GM21619 (cell line): ENCODE measurements around the gene GPBAR1.
"Not testable (repeated sequence)": the region's sequence is repeated elsewhere in the genome, so short reads cannot be mapped to it uniquely, and the experiment has no call there.

ENCODE experiments used
- ATAC-seq: cut with Tn5 transposase; IDR thresholded peaks from one replicate; pipeline ENCODE4 v1.9.1; 2021; ENCODE audit not compliant: unreplicated experiment

The GPBAR1 gene

DNA sequence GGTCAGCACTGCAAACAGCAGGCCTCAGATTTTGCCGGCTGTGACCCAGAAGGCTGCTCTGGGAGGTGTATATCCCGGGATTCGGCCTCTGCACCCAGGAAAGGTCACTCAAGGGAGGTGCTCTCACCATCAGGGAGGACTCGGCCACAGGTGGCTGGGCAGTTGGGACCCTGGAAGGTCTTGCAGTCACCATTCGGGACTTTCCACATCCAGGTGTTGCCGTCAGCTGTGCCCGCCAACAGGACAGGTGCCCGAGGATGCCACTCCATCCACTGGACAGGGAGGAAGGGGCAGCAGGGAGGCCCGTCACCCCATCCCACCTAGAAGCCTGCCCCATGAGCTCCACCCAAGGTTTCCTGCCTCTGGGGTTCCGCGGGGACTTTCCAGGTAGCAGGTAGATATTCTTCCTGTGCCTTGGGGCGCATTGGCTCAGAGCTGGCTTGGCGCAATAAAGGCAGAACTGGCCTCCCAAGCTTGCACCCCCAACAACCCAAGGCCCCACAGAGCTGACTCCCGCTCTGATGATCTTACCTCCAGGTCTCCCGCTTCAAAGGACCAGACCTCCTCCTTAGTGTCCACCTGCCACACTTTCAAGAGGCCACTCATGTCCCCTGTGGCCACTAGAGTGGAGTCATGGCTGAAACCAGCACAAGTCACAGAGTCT lies 5.6 kb downstream of the GPBAR1 start:
- no peak for ATAC-seq

DNA sequence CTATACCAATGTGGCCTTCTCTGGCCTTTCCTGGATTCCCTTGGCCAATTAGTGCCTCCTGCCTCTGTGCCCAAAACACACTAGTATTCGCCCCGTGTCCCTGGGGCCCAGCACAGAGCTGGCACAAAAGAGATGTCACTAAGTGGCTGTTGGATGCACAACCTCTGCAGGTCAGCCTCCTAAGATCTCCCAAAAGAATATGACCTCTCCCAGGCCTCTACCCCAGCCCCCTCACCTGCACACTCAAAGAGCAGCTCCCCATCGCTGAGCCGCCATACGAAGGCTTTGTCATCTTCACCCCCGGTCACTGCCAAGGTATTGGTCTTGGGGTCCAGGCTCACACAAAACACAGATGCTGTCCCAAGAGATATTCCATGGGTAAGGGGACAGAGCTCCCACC lies 6.4 kb downstream of the GPBAR1 start:
- no peak for ATAC-seq

DNA sequence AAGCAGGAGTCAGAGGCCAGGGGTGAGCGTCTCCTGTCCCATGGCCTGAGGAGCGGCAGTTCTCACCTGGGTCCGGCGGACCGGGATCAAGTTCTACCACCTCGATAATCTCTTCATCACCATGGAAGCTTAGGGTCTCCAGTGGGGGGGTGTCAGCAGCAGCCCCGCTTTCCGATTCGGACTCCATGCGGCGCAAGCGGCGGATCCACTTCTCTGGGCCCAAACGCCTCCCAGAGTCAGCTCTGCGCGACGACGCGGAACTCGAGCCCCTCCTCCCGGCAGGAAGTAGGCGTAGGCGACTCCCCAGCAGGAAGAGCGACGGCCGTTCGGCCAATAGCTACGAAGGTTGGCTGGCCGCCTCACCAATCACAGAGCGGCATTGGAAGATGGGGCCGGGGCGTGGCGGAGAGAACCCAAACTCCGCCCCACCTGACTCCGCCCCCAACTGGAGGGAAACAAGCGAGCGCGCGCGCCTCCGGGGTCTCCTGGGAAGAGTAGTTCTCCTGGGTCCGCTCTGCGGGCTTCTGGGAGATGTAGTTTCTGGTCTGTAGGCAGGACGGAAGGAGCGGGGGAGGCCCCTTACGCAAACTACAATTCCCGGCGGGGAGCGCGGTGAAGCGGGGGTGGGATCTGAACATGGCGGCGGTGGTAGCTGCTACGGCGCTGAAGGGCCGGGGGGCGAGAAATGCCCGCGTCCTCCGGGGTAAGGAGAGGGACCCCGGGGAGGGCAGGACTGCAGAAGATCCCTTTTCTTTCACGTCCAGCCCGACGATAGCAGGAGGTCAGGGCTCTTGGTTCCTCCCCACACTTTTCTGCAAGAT lies 9.3 kb downstream of the GPBAR1 start, which contains the start of the genes AAMP and PNKD:
Gene AAMP, minus strand, starts transcription at position 238 of the 821 bp plus-strand sequence. Its CDS starts 51 bp downstream, at position 187.
Gene PNKD, plus strand, starts transcription at position 620 of the 821 bp plus-strand sequence. Its CDS starts 17 bp downstream, at position 637.
- ATAC-seq, result peak; percentile 88

DNA sequence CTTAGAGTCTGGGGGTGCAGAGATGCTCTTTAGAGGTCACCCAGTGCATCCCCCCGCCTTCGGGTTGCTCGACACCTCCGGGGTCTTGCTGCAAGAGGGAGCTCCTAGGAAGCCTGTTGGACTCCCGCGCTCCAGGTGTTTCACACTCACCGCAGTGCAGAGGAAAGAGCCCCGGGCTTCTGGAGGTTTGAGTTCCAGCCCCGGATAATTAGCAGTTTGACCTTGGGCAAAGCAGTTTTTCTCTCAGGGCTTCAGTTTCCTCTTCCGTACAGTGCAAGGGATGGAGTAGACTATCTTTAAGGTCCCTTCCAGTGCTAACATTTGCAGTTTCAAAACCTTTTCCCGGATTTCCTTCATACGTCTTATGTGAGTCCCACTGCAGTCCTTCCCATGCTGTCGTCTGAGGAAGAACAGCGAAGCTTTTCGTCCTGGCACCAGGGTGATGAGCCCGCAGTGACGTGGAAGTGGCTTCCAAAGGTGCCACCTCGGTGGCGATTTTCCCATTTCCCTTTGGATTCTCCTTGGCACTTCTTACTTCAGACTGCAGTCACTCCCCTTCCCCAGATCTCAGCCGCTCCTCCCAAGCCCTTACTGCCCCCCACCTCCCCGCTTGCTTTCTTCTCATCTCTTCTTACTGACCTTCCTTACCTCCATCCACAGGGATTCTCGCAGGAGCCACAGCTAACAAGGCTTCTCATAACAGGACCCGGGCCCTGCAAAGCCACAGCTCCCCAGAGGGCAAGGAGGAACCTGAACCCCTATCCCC lies 10.1 kb downstream of the GPBAR1 start:
- ATAC-seq, result no peak

DNA sequence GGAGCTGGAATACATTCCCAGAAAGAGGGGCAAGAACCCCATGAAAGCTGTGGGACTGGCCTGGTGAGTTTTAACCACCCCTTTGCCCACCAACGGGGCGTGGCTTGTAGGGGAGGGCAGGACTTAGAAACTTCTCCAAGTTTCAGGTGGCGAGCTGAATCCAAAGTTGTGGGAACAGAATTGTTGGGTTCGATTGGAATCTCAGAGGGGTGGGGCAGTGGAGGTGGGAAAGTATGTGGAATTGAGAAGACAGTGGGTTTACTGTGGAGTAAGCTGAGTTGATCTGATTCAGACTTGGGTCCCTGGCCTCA lies 10.6 kb downstream of the GPBAR1 start:
- no peak for ATAC-seq

DNA sequence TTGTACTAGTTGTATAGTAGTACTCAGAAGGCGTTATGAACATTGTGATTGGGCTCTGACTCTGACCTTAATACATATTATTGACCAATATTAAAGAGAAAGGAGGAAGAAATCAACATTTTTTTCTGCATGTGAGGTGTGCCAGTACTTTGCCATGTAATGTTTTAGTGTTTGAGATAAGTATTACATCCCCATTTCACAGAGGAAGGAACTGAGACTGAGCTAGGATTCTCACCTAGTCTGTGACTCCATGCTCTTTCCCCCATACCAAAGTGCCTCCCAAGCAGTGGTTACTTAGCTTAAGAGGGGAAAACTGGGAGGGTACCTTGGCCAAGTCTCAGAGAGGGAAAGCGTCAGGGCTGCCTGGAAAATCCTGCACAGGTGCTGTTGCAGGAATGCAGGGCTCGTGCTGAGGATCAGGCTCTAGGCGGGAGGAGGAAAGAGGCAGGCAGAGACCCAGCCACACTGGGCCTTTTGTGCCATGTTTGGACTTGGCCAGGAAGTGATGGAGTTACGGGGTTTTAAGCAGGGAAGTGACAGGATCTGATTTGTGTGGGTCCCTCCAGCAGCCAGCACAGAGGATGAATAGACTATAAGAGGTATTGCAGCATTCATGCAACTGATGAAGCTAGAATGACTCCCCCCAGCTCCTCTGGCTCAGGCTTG lies 11.2 kb downstream of the GPBAR1 start:
- no peak for ATAC-seq

DNA sequence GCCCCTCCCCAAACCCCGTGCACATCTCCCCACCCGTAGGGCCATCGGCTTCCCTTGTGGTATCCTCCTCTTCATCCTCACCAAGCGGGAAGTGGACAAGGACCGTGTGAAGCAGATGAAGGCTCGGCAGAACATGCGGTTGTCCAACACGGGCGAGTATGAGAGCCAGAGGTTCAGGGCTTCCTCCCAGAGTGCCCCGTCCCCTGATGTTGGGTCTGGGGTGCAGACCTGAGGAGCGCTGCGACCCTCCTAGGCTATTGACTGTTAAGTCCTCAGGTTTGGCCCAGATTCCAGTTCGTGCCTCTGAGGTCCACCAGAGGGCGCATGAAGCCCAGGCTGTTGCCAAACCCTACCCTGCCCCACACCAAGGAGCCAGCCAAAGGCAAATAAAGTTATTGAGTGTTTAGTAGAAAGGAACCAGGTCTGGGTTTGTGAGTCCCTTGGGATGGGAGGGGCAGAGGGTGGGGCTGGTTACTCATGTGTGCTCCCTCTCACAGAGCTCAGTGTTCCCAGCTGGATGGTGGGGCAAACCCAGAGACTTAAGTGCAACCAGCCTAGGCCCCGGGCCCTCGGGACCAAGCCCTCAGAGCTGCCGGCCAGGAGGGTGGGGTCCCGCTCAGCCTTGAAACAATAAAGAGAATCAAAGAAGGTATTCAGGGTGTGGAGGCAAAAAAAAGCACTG lies 11.9 kb downstream of the GPBAR1 start:
- ATAC-seq, result peak; percentile 20

DNA sequence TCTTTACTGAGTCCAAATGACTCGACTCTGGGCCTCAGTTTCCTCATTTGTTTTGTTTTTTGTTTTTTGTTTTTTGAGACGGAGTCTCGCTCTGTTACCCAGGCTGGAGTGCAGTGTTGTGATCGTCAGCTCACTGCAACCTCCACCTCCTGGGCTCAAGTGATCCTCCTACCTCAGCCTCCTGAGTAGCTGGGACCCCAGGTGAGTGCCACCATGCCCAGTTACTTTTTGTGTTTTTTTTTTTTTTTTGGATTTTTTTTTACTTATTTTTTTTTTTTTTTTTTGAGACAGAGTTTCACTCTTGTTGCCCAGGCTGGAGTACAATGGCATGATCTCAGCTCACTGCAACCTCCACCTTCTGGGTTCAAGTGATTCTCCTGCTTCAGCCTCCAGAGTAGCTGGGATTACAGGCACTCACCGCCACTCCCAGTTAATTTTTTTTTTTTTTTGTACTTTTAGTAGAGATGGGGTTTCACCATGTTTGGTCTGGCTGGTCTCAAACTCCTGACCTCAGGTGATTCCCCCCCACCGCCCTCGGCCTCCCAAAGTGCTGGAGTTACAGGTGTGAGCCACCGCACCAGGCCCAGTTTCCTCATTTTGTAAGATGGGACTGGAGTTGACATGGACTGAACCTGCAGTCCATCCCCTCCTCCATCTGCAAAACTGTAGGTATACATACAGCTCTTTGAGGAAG lies 12.5 kb downstream of the GPBAR1 start:
- not testable (repeated sequence) for ATAC-seq

DNA sequence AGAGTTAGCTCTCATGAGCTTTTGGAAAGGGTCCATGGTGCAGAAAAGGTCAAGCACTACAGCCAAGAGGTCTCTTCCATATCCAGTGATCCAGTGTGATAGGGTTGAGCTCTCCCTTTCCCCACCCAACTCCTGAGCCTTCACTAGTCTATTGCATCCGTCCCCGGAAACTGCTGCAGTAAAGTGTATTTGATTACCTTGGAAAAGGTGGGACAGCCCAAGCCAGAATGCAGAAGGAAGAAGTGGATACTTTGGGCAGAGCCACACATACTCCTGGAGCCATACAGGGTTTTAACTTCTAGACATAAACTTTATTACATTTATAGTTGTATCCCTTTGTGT lies 13.1 kb downstream of the GPBAR1 start:
- ATAC-seq, result no peak

DNA sequence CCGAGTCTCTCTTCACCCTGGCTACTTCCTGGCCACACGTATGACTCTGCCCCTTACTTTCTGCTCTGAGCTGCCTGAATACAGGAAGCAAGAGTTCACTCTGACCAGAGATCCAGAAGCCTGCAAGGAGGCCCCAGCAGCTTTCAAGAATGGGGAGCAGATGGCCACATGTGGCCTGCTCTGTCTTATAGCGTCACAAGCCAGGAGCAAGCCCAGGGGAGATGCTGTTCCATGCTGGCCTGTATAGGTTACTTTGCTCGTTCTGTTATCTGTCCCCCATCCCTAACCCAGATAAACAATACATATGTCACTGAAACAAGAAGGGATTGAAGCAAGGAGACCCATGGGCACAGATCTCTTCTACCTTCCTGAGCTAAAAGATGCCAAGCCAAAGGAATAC lies 13.8 kb downstream of the GPBAR1 start:
- ATAC-seq, result no peak

DNA sequence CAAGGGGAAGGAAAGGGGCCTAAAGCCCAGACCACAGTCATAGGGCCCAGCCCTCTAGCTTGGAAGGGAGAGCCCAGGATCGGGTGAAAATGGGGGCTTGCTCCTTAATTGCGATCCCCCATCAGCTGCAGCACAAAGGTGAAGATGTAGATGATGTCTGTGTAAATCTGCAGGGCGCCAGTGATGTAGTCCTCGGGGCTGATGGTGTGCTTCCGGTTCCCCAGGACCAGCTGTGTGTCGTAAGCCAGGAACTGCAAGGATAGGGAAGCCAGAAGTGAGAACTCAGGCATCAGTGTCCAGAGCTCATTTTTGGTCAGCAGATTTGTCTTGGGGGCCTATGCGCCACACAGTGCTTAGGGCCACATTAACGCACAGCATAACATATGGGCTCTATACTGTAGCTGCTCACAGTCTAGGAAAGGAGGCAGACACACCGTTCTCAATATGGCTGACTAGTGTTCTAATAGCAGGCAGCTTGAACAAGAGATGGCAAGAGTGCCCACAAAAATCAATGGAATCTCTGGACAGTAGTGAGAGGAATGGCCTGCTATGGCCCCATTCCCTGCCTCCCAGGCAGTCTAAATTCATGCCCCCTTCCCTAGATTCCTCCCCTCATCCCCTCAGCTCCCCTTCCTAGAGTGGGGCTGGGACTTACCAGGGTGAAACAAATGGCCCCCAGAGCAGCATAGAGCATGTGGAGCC lies 14.7 kb downstream of the GPBAR1 start:
- no peak for ATAC-seq

DNA sequence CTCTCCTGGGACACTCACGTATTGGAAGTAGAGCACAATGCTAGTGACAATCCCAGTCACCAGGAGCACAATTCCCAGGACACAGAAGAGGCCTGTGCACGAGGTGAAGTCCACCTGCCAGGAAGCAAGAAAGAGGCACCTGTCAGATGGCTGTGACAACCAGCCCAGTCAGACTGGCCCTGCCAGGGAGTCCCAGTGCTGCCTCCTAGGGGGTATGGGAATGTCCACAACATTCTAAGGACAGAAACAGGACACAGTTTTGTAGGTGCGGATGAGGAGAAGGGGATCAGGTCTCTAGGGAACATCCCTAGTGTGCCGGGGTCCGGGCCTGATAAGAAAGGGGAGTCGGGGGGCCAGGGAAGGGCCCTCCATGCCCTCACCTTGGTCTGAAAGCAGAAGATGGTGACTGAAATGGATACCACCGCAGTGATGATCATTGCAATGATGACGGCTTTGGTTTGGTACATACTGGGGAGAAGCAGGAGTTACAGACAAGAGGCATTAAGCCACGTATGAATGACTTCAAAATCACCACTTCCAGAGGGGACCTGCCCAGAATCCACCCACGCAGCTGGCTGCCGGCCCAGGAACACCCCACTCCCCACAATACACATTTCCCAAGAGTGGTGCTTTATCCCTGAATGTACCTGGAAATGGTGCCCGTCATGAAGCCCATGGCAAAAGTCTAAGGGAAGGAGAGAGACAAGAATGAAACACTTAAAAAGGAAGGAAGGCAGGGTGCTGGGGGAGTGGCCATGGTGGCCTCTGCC lies 16.4 kb downstream of the GPBAR1 start:
- no peak for ATAC-seq

DNA sequence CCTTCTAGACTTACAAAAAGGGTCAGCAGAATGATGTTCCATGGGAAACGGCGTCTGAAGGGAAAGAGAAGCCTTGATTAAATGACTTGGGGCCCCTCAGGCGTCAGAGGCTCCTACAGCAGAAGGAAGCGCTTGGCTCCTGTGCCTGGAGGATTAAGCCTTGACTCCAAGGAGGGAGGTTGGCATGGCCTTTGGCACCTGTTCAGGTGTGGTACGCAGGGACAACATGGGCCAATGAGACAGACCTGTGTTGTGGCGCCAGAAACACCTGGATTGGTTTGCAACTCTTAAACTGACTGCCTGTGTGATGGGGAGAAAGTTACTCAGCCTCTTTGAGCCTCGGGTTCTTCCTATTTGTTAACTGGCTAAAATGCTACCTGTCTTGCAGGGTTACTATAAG lies 17.1 kb downstream of the GPBAR1 start:
- no peak for ATAC-seq

DNA sequence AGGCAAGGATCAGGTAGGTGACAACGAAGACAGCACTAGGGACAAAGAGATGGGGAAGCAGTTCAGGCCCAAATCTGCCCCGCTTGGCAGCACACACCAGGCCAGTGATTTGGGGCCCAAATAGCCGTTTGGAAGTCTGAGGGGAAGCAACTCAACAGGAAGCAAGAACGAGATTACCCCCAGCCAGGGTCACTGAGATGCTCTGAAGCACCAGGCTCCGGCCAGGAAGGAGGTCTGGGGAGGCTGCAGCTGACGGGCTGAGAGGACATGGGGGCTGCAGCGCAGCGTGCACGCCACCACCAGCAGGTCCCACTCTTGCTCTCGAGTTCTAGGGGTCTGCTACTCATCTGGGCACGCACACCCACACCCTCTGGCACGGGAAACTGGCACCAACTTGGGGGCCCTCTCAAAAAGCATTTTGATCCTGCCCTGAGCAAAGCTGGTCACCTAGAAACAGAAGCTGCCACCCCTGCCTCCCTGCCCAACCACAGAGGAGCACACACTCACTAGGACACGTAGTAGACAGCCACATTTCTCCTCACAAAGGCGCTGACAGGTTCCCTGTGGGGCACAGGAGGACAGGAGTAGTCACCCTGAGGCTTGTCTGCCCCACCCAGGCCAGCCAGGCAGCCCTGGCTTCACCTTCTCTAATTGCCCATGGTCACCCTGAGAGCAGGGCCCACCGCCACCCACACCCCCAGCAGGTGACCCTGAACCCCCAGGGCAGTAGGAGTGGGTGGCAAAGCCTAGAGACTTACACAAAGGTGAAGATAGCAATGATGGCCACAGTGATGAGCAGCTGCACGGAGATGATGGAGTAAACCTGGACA lies 17.9 kb downstream of the GPBAR1 start:
- ATAC-seq, result no peak

DNA sequence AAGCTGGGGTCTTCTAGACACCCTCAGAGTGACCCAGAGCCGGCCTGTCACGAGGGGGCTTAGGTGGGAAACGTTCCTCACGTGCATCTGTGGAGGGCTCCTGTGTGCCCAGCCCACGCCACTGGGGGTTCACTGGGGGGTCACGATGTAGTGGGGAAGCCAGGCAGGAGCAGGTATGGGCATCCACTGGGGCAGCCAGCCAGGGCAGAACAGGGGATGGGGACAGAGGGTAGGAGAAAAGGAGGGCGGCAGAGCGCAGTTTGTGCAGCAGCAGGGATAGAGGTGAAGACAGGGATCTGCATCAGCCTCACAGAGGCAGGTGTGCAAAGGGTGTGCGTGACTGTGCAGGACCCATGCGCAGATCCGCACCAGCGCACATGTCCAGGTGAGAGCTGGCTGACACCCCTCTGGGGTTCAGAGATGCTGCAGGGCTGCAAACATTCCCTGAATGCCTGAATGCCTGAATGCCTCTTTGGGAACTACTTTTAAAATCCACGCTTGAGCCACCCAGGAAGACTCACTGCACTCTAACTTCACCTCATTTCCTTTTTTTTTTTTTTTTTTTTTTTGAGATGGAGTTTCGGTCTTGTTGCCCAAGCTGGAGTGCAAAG lies 19.6 kb downstream of the GPBAR1 start:
- no peak for ATAC-seq

DNA sequence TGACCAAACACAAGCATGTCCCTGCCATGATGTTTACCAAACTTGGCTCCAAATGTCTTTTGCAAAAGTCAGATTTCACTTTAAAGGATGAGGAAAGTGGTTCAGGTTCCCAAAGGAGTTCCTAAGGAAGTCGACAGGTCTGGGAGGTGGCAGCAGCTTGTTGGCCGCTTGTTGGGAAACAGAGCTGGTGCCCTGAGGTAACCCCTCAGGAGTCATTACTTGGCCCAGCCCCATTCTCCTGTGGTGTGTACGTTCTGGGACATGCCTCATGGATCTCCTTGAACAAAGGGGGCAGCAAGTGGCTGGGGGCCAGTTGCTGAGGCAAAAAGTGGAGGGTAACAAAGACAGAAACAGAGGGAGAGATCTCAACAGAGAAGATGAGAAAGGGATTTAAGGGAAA lies 20.6 kb downstream of the GPBAR1 start:
- ATAC-seq, result no peak

DNA sequence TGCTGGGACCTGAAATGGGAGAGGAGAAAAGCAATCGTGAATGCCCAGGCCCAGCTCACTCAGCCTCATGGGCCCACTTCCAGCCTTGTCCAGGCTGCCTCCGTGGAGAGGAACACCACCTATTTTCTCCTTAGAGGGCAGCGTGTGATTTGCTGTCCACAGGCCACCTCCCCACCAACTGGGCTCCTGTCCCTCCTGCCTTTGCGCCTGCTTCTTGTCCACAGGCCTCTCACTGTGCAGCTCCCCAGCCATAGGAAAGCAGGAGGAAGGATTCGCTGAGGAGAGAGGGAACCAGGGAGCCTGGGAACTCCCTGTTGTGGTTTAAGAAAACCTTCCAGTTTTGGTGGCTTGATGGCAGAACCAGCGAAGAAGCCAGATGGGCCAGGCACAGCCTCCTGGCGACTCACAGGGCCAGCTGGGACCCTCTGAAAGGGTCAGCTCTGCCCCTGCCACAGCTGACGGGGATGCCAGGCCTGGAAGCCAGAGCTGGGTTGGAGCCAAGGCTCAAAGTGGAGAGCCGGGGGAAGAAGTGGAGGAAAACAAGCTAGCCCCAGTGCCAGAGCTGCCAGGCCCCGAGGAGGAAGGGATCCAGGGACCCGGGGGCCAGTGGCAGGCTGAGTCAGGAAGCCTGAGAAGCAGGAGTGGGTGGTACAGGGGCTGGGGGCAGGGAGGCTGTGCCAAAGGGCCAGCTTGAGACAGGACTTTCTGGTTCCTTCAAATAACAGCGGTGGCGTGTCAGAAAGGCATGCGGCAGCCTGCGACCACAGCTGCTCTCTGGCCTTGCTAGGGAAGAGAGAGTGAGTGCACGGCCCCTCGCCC lies 21.6 kb downstream of the GPBAR1 start:
- no peak for ATAC-seq
